Erythroblast (primary cell): Measurements from ENCODE around the gene AMBRA1.

Source experiments
- GATA1 ChIP-seq: IDR thresholded peaks from 2 replicates; pipeline ENCODE4 v1.6.1; 2011; ENCODE audit warnings: low read depth, mild to moderate bottlenecking, control low read depth, low read length, moderate library complexity
- POLR2A ChIP-seq: IDR thresholded peaks from 2 replicates; pipeline ENCODE4 v1.6.1; 2011; ENCODE audit warnings: mild to moderate bottlenecking, low read length

GRCh38 chr11:46369458-46370152, 224.2 kb downstream of the AMBRA1 start:
- TF ChIP-seq POLR2A (no peak), GATA1 (no peak)
